ENCODE data around the gene SYT17.

- TF ChIP-seq CTCF (IDR thresholded peaks at IDR 0.05): no peak
- no peak for TF ChIP-seq POLR2A (IDR thresholded peaks at IDR 0.05)
- no peak for TF ChIP-seq POLR2AphosphoS5 (IDR thresholded peaks at IDR 0.05)
These were observed 57.6 kb downstream of the SYT17 start for GRCh38 chr16:19225651-19226050.
